A549 (cell line): ENCODE results near the gene KIF14. TPM values are rescaled to one million over a fixed set of nuclear protein-coding genes. Genes with fewer than 3 reads are reported as not detected.

ENCODE experiments used
- CBX2 ChIP-seq: fragments of 200-600 bp; sonication (generic); IDR thresholded peaks from 2 replicates; pipeline ENCODE4 v1.6.1; 2016; ENCODE audit warnings: low read depth, mild to moderate bottlenecking, borderline replicate concordance
- CBX8 ChIP-seq: fragments of 200-600 bp; sonication (generic); IDR thresholded peaks from 2 replicates; pipeline ENCODE4 v1.6.1; 2016
- EHF ChIP-seq: fragments of 250-450 bp; sonication (Bioruptor Pico); IDR thresholded peaks from 2 replicates; pipeline ENCODE4 v1.5.0; 2020; ENCODE audit warnings: mild to moderate bottlenecking
- EHMT2 ChIP-seq: fragments of 200-600 bp; sonication (generic); IDR thresholded peaks from 2 replicates; pipeline ENCODE4 v1.6.1; 2016; ENCODE audit warnings: antibody characterized with exemption, low read depth, mild to moderate bottlenecking, moderate library complexity
- EP300 ChIP-seq, 2 experiments: fragments of >200 bp; sonication (Bioruptor Twin); formaldehyde crosslinking; IDR thresholded peaks; 2 replicates in 1 of 2; 3 replicates in 1 of 2; pipeline ENCODE4 v1.6.1; 2016 to 2017
- FOXS1 ChIP-seq: fragments of 250-450 bp; sonication (Bioruptor Pico); IDR thresholded peaks from 2 replicates; pipeline ENCODE4 v1.5.0; 2020; ENCODE audit warnings: mild to moderate bottlenecking, moderate library complexity
- GATA3 ChIP-seq: IDR thresholded peaks from 2 replicates; pipeline ENCODE4 v1.6.1; 2012; ENCODE audit warnings: borderline replicate concordance
- HDAC2 ChIP-seq: fragments of 200-600 bp; sonication (generic); IDR thresholded peaks from 2 replicates; pipeline ENCODE4 v1.6.1; 2016
- HOXA7 ChIP-seq: fragments of 250-450 bp; sonication (Bioruptor Pico); IDR thresholded peaks from 2 replicates; pipeline ENCODE4 v1.5.0; 2020; ENCODE audit warnings: mild to moderate bottlenecking, moderate library complexity
- NPAS2 ChIP-seq: fragments of 250-450 bp; sonication (Bioruptor Pico); IDR thresholded peaks from 2 replicates; pipeline ENCODE4 v1.8.0; 2022; ENCODE audit warnings: mild to moderate bottlenecking, moderate library complexity, borderline replicate concordance
- NR3C1 ChIP-seq: fragments of >200 bp; sonication (Bioruptor Twin); formaldehyde crosslinking; IDR thresholded peaks from 3 replicates; pipeline ENCODE4 v1.6.1; 2017
- POLR2A ChIP-seq: IDR thresholded peaks from 2 replicates; pipeline ENCODE4 v1.6.1; 2012; ENCODE audit warnings: mild to moderate bottlenecking, low read length
- RAD21 ChIP-seq, 2 experiments: fragments of >200 bp in 1 of 2; sonication (Bioruptor Twin) in 1 of 2; formaldehyde crosslinking in 1 of 2; IDR thresholded peaks in 1 of 2; conservative IDR thresholded peaks in 1 of 2; 2 replicates in 1 of 2; 3 replicates in 1 of 2; pipeline ENCODE4 v1.6.1; 2012 to 2018; ENCODE audit warnings: inconsistent platforms in 1 of 2
- RARB ChIP-seq: fragments of 250-450 bp; sonication (Bioruptor Pico); IDR thresholded peaks from 2 replicates; pipeline ENCODE4 v1.8.0; 2021; ENCODE audit warnings: mild to moderate bottlenecking, moderate library complexity
- RCOR1 ChIP-seq: fragments of 150-350 bp; IDR thresholded peaks from 2 replicates; pipeline ENCODE4 v1.6.1; 2014; ENCODE audit warnings: antibody characterized with exemption, low read length, low read depth
- RFX5 ChIP-seq: fragments of 450-650 bp; IDR thresholded peaks from 2 replicates; pipeline ENCODE4 v1.7.1; 2014; ENCODE audit warnings: antibody characterized with exemption, mild to moderate bottlenecking, moderate library complexity
- RNF2 ChIP-seq: fragments of 200-600 bp; sonication (generic); IDR thresholded peaks from 2 replicates; pipeline ENCODE4 v1.6.1; 2016; ENCODE audit warnings: low read depth, mild to moderate bottlenecking, antibody characterized with exemption, moderate library complexity, borderline replicate concordance
- TFCP2L1 ChIP-seq: fragments of 250-450 bp; sonication (Bioruptor Pico); IDR thresholded peaks from 2 replicates; pipeline ENCODE4 v1.5.0; 2021; ENCODE audit warnings: mild to moderate bottlenecking
- ZC3H11A ChIP-seq: fragments of 450-650 bp; IDR thresholded peaks from 2 replicates; pipeline ENCODE4 v1.6.1; 2014; ENCODE audit warnings: antibody characterized with exemption, mild to moderate bottlenecking
- ZFP36 ChIP-seq: fragments of 450-650 bp; IDR thresholded peaks from 2 replicates; pipeline ENCODE4 v1.6.1; 2014; ENCODE audit warnings: borderline replicate concordance; ENCODE audit not compliant: partially characterized antibody
- ZNF302 ChIP-seq: fragments of 250-450 bp; sonication (Bioruptor Pico); IDR thresholded peaks from 2 replicates; pipeline ENCODE4 v1.9.0; 2021; ENCODE audit warnings: inconsistent platforms, mild to moderate bottlenecking, moderate library complexity
- polyA plus RNA-seq, 4 experiments: library from polyadenylated mRNA; depleted of rRNA in 3 of 4; stranded (reverse); fragments of >200 nt; fragmentation: RNase III in 1 of 4; extraction: RNeasy Plus Mini Kit Qiagen cat#74134 plus additional on column Dnase treatment in 1 of 4; gene quantifications; 2 replicates in 3 of 4; 3 replicates in 1 of 4; pipeline ENCODE4 v1.2.3, GENCODE V29; 2011 to 2017
- TF ChIP-seq, protein P1 (sequence below): fragments of 150-350 bp; IDR thresholded peaks from 2 replicates; pipeline ENCODE4 v1.6.1; 2014; ENCODE audit warnings: low read depth, mild to moderate bottlenecking, low read length
- TF ChIP-seq, protein P2 (sequence below): fragments of >200 bp; sonication (Bioruptor Twin); formaldehyde crosslinking; IDR thresholded peaks from 2 replicates; pipeline ENCODE4 v1.6.1; 2016
- TF ChIP-seq, protein P3 (sequence below): fragments of 200-600 bp; sonication (generic); IDR thresholded peaks from 2 replicates; pipeline ENCODE4 v1.6.1; 2016; ENCODE audit warnings: antibody characterized with exemption, mild to moderate bottlenecking, moderate library complexity
- TF ChIP-seq, protein P4 (sequence below): fragments of 250-450 bp; sonication (Bioruptor Pico); IDR thresholded peaks from 2 replicates; pipeline ENCODE4 v1.5.0; 2020; ENCODE audit warnings: low read depth, mild to moderate bottlenecking, moderate library complexity
- TF ChIP-seq, protein P5 (sequence below): IDR thresholded peaks from 2 replicates; pipeline ENCODE4 v1.6.1; 2012
- TF ChIP-seq, protein P6 (sequence below): IDR thresholded peaks from 2 replicates; pipeline ENCODE4 v1.6.1; 2012; ENCODE audit warnings: low read depth, borderline replicate concordance
- TF ChIP-seq, protein P7 (sequence below): fragments of 450-650 bp; IDR thresholded peaks from 2 replicates; pipeline ENCODE4 v1.6.1; 2014; ENCODE audit warnings: antibody characterized with exemption
- TF ChIP-seq, protein P8 (sequence below): fragments of >200 bp; sonication (Bioruptor Twin); formaldehyde crosslinking; IDR thresholded peaks from 3 replicates; pipeline ENCODE4 v1.5.1; 2016

Gene KIF14
- polyA plus RNA-seq, 2 of the 4 experiments (the other 2 are of a cell fraction): 13.0 to 20.4 TPM

DNA sequence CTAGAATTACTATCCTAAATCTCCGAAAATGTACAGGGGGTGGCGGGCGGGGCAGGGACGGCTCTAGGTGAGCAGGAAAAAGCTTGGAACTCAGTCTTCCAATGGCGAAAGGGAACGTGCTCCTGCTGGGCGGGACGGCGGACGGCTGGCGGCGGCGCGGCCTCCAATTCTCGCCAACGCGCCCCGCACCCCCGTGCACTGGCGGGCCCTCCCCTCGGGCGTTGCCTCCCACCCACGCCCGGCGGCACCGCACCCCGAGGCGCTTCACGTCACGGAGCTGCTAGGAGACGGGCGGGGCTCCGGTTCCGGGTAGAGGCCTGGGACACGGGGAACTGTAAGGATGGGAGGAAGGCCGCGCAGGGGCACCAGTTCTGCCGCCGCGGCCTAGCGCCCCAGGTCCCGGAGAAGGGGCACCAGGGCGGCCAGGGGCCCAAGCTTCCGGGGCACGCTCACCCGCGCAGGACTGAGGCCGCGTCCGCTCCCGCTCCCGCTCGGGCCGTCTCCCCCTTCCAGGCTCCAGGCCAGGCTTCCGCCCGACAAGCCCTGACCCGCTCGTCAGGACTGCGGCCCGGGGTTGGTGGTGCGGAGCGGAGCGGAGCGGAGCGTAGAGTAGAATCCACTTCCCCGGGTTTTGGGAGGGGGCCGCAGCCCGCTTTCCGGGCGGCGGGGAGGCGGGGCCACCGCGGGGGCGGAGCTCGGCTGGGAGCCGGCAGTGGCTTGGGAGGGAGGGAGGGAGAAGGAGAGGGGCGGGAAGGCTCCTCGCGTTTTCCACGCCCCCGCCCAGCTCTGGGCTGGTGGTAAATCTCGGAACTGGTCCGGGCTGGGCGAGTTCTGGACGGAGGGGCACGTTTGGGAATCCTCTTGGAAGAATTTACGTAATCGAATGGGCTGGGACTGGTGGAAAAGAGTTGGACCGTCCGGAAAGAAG is 49.0 kb upstream of the KIF14 start, which contains the start of gene DDX59 (continued):
- TF ChIP-seq, protein P1, sequence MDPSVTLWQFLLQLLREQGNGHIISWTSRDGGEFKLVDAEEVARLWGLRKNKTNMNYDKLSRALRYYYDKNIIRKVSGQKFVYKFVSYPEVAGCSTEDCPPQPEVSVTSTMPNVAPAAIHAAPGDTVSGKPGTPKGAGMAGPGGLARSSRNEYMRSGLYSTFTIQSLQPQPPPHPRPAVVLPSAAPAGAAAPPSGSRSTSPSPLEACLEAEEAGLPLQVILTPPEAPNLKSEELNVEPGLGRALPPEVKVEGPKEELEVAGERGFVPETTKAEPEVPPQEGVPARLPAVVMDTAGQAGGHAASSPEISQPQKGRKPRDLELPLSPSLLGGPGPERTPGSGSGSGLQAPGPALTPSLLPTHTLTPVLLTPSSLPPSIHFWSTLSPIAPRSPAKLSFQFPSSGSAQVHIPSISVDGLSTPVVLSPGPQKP: no peak
- TF ChIP-seq EHF (CRISPR knock-in tag) (no peak), RNF2 (no peak), EHMT2 (no peak), NR3C1 (no peak), POLR2A (peak; percentile 46; the same call in 1 of the 2 replicates), RCOR1 (no peak), GATA3 (no peak; the same call in 1 of the 2 replicates), ZFP36 (no peak), TFCP2L1 (peak; percentile 92), HOXA7 (no peak), CBX2 (no peak), ZNF302 (CRISPR knock-in tag) (no peak), FOXS1 (CRISPR knock-in tag) (no peak), ZC3H11A (no peak), CBX8 (no peak), NPAS2 (no peak), RFX5 (peak; percentile 50; the same call in 1 of the 2 replicates), RARB (CRISPR knock-in tag) (no peak), HDAC2 (no peak), RAD21 (conservative IDR thresholded peaks at IDR 0.05 in 1 of 2, IDR thresholded peaks at IDR 0.05 in 1 of 2) (peak in 1 of 2 experiments; percentile 11; a peak in 1 of 5 replicates), EP300 (IDR thresholded peaks at IDR 0.05) (peak in 1 of 2 experiments; percentile 43; a peak in 1 of 5 replicates)
- TF ChIP-seq, protein P2, sequence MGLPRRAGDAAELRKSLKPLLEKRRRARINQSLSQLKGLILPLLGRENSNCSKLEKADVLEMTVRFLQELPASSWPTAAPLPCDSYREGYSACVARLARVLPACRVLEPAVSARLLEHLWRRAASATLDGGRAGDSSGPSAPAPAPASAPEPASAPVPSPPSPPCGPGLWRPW: no peak
- TF ChIP-seq, protein P3, sequence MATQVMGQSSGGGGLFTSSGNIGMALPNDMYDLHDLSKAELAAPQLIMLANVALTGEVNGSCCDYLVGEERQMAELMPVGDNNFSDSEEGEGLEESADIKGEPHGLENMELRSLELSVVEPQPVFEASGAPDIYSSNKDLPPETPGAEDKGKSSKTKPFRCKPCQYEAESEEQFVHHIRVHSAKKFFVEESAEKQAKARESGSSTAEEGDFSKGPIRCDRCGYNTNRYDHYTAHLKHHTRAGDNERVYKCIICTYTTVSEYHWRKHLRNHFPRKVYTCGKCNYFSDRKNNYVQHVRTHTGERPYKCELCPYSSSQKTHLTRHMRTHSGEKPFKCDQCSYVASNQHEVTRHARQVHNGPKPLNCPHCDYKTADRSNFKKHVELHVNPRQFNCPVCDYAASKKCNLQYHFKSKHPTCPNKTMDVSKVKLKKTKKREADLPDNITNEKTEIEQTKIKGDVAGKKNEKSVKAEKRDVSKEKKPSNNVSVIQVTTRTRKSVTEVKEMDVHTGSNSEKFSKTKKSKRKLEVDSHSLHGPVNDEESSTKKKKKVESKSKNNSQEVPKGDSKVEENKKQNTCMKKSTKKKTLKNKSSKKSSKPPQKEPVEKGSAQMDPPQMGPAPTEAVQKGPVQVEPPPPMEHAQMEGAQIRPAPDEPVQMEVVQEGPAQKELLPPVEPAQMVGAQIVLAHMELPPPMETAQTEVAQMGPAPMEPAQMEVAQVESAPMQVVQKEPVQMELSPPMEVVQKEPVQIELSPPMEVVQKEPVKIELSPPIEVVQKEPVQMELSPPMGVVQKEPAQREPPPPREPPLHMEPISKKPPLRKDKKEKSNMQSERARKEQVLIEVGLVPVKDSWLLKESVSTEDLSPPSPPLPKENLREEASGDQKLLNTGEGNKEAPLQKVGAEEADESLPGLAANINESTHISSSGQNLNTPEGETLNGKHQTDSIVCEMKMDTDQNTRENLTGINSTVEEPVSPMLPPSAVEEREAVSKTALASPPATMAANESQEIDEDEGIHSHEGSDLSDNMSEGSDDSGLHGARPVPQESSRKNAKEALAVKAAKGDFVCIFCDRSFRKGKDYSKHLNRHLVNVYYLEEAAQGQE: no peak
- TF ChIP-seq, protein P4, sequence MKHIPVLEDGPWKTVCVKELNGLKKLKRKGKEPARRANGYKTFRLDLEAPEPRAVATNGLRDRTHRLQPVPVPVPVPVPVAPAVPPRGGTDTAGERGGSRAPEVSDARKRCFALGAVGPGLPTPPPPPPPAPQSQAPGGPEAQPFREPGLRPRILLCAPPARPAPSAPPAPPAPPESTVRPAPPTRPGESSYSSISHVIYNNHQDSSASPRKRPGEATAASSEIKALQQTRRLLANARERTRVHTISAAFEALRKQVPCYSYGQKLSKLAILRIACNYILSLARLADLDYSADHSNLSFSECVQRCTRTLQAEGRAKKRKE: no peak
- TF ChIP-seq, protein P5, sequence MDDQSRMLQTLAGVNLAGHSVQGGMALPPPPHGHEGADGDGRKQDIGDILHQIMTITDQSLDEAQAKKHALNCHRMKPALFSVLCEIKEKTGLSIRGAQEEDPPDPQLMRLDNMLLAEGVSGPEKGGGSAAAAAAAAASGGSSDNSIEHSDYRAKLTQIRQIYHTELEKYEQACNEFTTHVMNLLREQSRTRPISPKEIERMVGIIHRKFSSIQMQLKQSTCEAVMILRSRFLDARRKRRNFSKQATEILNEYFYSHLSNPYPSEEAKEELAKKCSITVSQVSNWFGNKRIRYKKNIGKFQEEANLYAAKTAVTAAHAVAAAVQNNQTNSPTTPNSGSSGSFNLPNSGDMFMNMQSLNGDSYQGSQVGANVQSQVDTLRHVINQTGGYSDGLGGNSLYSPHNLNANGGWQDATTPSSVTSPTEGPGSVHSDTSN: peak; percentile 59; the same call in 1 of the 2 replicates
- TF ChIP-seq, protein P6, sequence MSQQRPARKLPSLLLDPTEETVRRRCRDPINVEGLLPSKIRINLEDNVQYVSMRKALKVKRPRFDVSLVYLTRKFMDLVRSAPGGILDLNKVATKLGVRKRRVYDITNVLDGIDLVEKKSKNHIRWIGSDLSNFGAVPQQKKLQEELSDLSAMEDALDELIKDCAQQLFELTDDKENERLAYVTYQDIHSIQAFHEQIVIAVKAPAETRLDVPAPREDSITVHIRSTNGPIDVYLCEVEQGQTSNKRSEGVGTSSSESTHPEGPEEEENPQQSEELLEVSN: no peak
- TF ChIP-seq, protein P7, sequence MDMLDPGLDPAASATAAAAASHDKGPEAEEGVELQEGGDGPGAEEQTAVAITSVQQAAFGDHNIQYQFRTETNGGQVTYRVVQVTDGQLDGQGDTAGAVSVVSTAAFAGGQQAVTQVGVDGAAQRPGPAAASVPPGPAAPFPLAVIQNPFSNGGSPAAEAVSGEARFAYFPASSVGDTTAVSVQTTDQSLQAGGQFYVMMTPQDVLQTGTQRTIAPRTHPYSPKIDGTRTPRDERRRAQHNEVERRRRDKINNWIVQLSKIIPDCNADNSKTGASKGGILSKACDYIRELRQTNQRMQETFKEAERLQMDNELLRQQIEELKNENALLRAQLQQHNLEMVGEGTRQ: no peak
- TF ChIP-seq, protein P8, sequence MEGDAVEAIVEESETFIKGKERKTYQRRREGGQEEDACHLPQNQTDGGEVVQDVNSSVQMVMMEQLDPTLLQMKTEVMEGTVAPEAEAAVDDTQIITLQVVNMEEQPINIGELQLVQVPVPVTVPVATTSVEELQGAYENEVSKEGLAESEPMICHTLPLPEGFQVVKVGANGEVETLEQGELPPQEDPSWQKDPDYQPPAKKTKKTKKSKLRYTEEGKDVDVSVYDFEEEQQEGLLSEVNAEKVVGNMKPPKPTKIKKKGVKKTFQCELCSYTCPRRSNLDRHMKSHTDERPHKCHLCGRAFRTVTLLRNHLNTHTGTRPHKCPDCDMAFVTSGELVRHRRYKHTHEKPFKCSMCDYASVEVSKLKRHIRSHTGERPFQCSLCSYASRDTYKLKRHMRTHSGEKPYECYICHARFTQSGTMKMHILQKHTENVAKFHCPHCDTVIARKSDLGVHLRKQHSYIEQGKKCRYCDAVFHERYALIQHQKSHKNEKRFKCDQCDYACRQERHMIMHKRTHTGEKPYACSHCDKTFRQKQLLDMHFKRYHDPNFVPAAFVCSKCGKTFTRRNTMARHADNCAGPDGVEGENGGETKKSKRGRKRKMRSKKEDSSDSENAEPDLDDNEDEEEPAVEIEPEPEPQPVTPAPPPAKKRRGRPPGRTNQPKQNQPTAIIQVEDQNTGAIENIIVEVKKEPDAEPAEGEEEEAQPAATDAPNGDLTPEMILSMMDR: no peak
